ENCODE data around the gene THADA.
"Not testable (repeated sequence)": the region's sequence is repeated elsewhere in the genome, so short reads cannot be mapped to it uniquely, and the experiment has no call there.

Gene THADA

DNA sequence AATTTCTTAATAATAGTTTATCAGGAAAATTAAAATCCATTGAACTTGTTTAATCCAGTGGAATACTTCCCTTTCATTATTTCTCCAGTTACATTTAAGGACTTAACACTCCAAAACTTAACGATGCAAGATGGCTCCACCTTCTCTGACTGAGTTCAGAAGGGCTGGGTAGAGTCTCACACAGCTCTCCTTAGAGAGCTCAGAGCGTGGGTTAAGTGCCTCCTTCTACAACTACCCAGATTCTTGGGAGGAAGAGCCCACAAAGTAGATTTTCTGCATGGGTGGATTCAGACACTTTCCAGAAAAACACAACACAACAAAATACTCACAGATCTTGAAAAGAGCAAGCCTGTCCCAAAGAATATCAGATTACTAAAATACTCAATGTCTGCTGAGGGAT lies 130.6 kb downstream of the THADA start:
- DNase-seq (ENCODE audit: low spot score), result no peak

DNA sequence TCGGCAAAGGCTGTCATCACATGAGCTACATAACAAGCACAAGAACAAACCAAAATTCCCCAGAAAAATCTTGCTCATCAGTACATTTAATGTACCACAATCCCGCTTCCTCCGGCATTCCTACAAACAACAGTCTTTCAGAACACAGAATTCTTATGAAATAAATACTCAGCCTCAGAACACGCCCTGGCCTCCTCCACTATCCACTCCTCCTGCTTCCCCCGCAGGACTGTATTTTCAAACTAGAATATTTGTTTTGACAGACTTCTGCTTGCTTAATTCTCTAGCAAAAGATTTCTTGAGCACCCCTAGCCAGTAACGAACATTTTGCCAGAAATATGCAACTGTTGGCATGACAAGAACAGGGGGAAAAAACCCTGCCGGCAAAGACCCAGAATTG lies 131.2 kb downstream of the THADA start:
- DNase-seq (ENCODE audit: low spot score), result peak; percentile 35

DNA sequence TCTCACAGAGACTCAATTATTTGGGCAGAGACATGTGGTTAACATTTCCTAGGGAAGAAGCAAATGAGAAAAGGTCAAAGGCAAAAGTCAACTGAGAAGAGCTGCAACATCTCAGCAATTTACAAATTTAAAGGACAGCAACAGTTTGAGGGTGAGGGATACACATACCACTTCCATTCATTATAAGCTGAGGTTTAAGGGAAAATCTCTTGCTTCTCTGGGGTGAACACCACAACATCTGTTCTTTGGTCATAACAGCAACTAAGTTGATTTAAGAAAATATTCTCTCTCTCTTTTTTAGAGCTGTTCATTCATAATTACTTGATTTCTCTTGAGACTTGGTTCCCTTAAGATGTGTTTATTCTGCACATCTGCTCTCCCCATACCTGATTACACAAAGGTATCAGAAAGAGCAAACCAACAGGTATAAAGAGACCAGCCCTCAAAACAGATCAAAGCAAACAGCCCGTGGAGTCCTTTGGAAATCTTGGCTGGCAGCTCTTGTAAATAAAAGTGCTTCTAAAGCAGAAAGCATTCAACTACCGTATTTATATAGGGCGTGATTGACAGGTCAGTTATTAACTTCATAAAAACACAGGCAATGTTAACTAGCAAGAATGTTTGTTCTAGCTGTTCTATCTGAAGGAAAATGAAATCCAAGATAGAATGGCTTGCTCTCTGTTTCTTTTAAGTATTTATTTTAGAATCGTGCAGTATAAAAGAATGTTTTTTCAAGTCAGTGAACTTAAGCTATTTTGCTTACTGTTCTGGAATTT lies 132.8 kb downstream of the THADA start:
- DNase-seq (ENCODE audit: low spot score), result no peak

DNA sequence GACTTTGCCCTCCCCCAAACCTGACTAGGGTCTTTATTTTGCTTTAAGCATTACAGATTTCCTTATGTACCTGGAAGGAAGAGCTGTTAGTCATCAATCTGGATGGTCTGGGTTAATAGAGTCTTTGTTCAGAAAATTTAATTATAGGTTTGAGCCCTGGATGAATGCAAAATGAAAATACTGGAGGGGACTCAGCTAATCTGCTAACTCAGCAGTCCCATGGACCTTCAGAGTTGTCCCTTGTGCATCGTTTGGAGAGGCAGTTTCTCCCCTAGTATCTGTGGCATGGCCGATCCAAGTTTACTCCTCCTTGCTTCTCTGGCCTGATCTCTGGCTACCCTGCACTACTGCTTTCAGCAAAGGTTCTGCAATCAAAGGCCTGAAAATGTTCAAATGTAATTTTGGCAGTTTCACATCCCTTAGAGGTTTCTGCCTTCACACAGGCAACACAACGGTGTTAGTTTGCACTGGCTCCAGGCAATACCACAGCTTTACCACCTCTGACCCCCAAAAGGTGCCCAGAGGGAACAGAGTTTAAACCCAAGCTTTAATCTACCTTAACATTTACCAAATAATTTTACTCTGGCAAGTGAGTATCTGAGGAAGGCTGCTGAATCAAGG lies 134.3 kb downstream of the THADA start:
- DNase-seq (ENCODE audit: low spot score), result peak; percentile 48

DNA sequence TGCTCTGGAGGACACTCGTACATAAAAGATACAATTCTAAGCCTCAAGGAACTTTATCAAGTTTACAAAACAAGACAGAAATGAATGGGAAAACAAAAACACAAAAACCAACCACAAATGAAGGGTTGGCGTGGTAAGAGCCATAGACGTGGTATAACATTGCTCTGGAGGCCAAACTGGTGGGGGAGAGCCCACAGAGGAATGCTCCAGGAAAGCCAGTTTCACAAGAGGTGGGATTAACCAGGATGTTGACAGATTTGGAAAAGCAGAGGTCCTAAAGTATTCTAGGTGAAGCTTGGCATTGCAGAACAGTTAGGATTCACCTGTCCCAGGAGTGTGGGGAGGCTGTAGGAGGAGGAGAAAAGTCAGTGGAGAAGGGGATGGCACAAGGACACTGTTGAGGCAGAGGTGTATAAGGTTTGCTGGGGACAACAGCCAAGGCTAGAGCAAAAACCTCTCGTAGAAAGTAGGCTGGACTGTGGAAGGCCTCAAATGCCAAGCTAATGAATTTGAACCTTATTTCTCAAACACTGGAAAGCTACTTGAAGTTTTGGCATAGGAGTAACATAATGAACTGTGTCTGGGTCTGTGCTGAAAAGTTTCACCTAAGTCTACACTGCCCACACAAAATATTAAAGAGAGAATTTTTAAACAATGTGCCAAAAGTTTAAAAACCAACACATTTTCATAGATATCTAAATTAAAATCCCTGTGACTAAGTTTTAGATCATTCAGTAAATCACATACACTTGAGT lies 135.1 kb downstream of the THADA start:
- no peak for DNase-seq (ENCODE audit: low spot score)

DNA sequence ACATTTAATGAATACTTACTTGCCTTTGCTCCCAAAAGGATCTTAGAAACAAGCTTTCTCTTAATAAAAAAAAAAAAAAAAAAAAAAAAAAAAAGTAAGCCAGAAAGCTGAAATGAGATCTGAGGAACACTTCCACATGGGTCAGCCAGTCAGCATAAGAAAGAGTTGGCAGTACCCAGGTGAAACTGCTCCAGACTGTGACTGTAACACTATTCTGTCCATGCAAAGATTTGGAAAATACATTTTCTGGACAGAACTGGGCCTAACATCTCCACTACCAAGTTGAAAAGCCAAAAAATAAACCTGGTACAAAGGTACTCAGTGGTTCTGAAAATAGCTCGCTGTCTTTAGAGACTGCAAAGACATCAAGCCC lies 135.7 kb downstream of the THADA start:
- DNase-seq (ENCODE audit: low spot score), result no peak

DNA sequence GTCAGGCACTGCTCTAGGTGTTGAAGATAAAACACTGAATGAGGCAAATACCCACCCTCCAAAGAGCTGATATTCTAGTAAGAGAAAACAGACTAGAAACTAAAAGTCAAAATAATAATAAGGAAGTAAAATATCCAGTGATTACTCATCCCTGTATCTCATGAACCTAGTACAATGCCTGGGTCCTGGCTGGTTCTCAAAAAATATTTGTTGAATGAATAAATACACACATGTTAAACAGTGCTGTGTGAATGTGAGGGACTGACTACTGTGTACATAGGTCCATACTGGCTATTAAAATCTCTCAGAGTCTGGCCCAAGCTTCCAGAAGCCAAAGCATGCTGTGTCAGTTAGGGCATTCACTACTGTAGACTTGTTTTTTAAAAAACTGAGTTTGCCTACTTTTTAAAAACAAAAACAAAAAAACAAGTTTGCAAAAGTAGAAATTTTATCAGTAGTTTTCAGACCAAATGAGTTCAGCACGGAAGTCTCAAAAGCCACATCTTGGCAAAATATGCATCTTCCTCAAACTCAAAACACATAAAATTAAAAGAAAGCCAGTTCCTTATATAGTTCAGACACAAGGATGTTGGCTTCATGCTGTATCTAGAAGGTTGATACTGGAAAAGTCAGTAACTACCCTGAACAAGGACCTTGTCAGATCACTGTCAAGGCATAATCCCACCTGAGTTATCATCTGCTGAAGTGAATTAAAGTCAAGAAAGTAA lies 136.2 kb downstream of the THADA start:
- no peak for DNase-seq (ENCODE audit: low spot score)

DNA sequence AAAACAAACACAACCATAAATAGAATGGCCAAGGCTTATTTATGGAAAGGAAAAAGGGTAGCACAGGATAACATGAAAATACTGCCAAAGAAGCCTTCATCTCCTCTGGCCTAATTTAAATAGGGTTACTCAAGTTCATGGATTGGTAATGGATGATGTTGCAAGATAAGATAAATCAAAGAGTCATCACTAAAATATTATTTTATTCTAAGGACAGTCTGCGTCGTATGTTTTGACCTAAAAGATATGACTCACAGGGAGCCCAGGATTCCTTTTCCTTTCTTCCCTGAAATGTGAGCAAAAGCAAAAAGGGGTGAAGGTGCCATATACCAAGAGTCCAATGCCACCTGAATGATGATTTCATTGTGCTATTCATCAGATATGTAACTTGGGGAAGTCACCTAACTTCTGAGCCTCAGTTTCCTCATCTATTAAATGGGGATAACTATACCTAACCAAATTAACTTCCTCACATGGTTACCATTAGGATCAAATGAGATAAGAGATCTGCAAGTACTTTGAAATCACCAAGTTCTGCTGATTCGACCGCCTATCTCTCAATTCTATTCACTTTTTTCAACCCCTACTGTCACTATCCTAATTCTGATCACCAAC lies 137.7 kb downstream of the THADA start:
- no peak for DNase-seq (ENCODE audit: low spot score)

DNA sequence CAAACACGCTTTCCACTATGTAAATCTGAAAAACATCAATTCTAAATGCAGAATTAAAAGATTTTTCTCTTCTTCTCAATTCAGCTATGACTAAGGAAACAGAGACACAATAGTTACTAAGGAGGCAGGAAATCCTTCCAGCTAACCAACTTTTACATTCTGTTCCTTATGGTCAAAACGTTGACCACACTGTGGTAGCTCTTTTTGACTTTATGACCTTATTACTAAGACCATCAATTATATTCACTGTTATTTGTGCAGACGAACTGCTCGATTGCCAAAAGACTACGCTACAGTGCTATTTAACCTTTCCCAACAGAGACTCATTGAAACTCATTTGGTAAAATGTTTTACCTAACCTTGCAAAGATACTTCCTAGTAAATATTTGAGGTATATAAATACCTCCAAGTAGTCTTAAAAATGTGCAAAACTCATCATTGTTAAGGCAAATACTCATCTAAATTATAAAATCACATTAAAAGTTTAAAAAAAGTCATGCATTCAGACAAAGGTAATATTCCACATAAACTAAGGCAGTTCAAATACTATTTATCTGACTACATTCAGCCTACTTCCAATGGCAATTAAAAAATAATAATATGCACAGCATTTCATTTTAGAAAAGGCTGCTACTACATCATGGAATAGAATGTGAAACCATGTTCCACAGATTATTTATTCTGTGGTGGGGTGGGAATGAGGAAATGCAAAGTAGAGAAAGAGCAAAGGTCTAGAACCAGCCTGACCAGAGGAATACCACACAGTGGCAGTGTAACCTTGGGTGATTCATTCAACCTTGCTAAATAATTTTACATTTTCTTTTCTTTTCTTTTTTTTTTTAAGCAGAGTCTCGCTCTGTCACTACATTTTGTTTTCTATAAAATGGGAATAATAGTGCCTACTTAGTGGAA lies 139.9 kb downstream of the THADA start:
- peak; percentile 13 for DNase-seq (ENCODE audit: low spot score)

DNA sequence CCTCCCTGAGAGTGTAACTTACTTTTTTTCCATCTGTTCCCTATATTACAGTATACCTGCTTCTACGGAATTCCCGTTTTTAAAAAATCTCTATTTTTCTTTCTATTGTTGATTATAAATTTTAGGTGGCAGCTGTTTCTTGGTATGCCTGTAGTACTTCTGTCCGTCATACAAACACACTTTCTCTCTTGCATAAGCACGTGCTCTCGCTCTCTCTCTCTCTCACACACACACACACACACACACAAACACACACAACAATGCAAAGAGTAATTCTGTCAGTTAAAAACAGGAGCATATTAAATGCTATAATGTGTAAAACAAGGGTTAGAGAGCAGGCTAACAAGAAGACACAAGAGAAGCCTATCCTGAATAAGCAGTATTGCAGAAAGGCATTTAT lies 140.5 kb downstream of the THADA start:
- DNase-seq (ENCODE audit: low spot score), result no peak

DNA sequence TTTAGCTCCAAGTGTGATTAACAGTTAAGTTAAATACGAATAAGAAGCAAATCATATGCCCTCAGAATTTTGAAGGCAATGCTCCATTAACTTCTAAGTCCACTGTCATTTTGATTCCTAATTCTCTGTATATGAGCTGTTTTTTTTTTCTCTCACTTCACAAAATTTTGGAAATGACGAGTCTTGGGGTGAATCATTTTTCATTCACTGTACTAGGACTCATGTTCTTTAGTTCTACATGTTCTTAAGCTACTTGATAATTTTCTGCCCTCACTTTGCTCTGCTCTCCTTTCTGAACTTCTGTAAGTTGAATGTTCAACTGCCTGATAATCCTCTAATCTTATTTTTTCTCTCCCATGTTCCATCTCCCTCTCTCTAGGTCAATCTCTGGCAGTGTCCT lies 141.0 kb downstream of the THADA start:
- no peak for DNase-seq (ENCODE audit: low spot score)

DNA sequence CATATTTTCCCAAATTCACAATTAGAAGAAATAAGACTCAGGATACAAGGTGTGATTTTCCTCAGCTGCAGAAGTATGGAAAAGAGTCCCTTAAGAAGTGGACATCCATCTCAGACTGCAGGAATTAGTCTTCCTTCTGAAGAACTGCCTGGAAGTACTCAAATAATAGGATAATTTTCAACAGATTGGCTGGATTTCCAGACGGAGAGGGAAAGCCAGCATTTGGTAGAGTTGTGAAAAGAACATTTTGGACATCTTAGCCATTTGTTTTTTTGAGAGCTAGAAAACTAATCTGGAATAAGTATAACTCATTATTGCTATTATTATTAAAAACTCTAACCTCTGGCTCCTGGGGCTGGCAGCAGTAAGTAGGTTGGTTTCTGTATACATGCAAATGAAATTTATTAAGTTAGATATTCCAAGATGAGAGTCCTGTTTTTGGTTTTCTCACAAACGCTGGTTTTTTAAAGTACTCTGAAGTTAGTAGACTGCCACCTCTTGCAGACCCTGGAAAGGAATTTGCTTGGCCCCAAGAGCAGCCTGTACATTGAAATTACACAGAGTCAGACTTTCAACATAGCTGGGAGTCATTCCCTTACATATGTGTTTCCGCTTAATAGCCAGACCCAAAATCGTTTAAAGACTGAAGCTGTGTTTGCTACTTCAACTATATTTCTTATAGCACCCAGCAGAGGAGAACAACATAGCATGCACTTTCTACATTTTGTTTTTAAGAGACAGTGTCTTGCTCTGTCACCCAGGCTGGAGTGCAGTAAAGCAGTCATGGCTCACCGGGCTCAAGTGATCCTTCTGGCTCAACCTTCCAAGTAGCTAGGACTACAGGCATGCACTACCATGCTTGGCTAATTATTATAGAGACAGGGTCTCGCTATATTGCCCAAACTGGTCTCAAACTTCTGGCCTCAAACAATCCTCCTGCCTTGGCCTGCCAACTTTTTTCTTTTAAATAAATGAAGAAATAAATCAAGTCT lies 142.4 kb downstream of the THADA start:
- no peak for DNase-seq (ENCODE audit: low spot score)

DNA sequence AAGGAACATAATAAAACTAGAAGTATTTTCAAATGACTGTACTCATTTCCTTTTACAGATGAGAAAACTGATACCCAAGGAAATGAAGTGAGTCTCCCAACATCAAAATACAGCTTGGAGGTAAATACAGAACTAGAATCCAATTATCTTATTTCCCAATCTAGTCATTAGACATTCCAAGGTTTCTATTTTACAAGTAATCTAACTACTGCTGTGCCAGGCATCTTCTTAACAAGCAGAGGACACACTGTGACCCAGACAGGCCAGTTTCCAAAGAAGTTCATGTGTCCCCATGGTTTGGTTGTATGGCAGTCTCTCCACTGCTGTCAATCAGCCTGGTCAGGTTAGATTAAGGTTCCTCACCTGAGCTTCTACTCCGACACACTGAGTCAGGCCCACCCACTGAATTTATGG lies 143.5 kb downstream of the THADA start:
- DNase-seq (ENCODE audit: low spot score), result no peak

DNA sequence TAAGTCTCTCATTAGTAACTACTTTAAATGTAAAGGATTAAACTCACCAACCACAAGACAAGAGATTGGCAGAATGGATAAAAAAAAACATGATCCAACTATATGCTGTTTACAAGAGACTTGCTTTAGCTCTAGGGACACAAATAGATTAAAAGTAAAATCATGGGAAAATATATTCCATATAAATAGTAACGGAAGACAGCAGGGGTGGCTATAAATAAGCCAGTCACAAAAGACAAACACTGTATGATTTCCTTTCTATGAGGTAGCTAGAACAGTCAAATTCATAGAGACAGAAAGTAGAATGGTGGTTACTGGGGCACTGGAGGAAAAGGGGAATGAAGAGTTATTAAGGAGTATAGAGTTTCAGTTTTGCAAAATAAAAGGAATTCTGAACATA lies 145.2 kb downstream of the THADA start:
- no peak for DNase-seq (ENCODE audit: low spot score)

DNA sequence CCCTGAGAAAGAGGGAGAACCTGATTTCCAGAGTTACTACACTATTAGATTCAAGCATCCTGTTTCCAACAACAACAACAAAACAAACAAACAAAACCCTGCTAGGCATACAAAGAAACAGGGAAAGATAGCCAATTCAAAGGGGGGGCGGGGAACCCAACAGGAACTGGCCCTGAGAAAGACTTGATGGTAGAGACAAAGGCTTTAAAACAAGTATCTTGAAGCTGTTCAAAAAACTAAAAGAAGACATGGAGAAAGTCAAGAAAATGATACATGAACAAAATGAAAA lies 147.1 kb downstream of the THADA start:
- DNase-seq (ENCODE audit: low spot score), result no peak

DNA sequence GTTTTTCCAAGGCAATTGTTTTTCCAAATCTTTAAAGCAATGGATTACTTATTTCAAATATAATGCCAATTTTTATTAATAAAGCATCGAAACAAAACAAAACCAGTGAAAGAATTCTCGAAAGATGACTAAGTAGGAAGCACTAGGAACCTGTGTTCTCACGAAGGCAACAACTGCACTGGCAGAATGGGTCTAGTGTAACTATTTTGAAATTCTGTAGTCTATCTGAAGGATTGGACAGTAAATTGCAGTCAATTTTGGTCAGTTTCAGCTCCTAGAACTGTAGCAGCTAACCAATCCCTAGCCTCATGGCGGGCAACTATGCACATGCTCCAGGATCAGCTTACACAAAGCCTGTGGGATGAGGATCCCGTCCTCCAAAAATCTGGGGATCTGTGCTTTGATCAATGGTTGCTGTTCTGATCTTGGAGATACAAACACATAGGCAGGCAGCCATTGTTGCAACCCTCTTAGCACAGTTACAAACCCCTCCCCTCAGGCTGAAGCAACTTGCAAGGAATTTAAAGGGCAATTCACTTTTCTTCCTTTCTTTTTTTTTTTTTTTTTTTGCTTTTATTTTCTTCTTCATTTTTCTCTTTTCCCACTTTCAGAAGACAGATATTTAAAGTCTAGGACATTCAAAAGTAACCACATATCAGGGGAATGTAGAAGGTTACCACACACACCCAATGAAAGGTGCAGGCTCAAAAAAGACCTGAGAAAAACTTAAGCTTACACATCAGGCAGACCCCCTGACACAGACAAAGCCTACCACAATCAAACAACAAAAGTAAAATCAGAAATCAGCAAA lies 147.6 kb downstream of the THADA start:
- no peak for DNase-seq (ENCODE audit: low spot score)

DNA sequence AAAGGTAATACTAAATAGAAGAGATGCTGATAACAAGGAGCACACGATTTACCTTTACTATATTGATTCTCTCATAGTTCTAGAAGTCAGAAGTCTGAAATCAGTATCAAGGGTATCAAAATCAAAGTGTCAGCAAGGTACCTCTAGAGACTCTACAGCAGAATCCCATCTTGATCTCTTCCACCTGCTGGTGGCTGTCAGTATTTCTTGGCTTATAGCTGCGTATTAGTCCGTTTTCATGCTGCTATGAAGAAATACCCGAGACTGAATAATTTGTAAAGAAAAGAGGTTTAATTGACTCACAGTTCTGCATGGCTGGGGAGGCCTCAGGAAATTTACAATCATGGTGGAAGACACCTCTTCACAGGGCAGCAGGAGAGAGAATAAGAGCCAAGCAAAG lies 149.1 kb downstream of the THADA start:
- DNase-seq (ENCODE audit: low spot score), result not testable (repeated sequence)

DNA sequence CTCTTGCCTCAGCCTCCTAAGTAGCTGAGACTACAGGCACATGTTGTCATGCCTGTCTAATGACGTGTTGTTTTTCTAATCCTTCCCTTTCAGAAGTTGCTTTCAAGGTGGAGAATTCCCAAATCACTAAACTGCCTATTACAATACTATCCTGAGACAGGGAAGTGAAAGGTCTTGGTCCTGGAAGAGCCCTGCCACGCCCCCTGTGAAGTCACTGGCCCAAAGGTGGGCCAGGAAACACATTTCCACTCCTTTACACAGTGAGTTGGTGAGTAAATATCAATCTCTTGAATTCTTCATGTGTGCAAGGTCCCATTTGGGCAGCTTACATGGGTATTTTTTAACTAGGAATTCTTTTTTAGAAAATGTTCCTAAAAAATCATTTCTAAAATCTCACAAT lies 150.1 kb downstream of the THADA start:
- no peak for DNase-seq (ENCODE audit: low spot score)

DNA sequence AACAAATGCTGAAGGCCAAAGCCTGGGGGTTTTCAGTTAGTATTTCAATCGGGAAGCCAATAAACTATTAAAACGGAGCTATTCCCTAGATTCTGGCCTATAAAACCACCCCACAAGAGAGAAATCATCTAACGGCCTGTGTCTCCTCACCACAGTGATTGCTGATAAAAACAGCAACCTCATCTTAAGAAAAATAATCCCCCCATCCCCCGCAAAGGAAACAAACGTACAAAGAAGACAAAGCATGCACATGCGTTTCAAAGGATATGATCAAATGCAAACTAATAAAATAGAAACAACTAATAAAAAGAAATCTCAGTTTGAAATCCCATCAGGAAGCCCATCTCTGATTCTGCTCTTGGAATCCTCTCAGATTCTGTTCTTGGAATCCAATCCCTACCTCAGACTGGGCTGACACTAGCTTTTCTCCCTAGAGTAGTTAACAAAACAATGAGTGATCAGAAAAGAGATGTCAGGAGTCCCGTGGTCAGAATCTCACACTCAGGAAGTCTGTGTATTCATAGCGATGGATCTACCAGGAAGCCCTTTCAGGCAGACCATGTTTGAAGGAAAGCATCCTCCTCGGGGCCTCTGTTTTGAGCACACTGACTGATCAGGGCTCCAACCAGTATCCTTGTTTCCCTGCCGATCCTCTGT lies 150.7 kb downstream of the THADA start:
- no peak for DNase-seq (ENCODE audit: low spot score)

Measured in COLO829 (cell line).